K562 (cell line): Measurements from ENCODE around the gene HAPLN2. TPM values are rescaled to one million over a fixed set of nuclear protein-coding genes. Genes with fewer than 3 reads are reported as not detected.
A peak's percentile ranks its signal among the peaks of the same experiment; 100 is the strongest.

ENCODE experiments used
- CHD4 ChIP-seq: fragments of 200-600 bp; sonication (generic); IDR thresholded peaks from 3 replicates; pipeline ENCODE4 v1.6.1; 2012; ENCODE audit warnings: low read depth, mild to moderate bottlenecking, mixed read lengths, low read length, inconsistent platforms; ENCODE audit not compliant: insufficient read depth, insufficient replicate concordance, poor library complexity, severe bottlenecking
- ELF1 ChIP-seq: fragments of 200-800 bp; sonication (Bioruptor generic); IDR thresholded peaks from 2 replicates; pipeline ENCODE4 v1.6.1; 2016; ENCODE audit warnings: missing genetic modification characterization, missing compliant biosample characterization
- FOXM1 ChIP-seq, 2 experiments: fragments of 450-650 bp in 1 of 2; sonication (generic) in 1 of 2; formaldehyde crosslinking in 1 of 2; IDR thresholded peaks; 2 replicates each; pipeline versions ENCODE4 v1.6.1 to v1.9.0; 2017 to 2022; ENCODE audit warnings: low read depth in 2 of 2, mild to moderate bottlenecking in 2 of 2, missing genetic modification reagents in 1 of 2, moderate library complexity in 1 of 2
- KLF1 ChIP-seq: fragments of 450-650 bp; IDR thresholded peaks from 2 replicates; pipeline ENCODE4 v1.6.1; 2016; ENCODE audit warnings: missing genetic modification characterization, missing compliant biosample characterization
- NFYB ChIP-seq: IDR thresholded peaks from 2 replicates; pipeline ENCODE4 v1.6.1; 2011; ENCODE audit warnings: mild to moderate bottlenecking, moderate library complexity; ENCODE audit not compliant: insufficient read length; ENCODE audit errors: extremely low read depth
- RAD21 ChIP-seq, 2 experiments: fragments of 250-450 bp in 1 of 2; fragments of 450-650 bp in 1 of 2; sonication (Bioruptor Pico) in 1 of 2; formaldehyde crosslinking in 1 of 2; IDR thresholded peaks in 1 of 2; conservative IDR thresholded peaks in 1 of 2; 2 replicates each; pipeline versions ENCODE4 v1.4.0 to v1.8.0; 2020 to 2022; ENCODE audit warnings: mild to moderate bottlenecking in 2 of 2, moderate library complexity in 1 of 2
- STAG1 ChIP-seq: sonication (generic); formaldehyde crosslinking; IDR thresholded peaks from 2 replicates; pipeline ENCODE4 v1.5.0; 2020; ENCODE audit warnings: missing genetic modification reagents, borderline replicate concordance
- ZFPM2 ChIP-seq: fragments of 250-450 bp; sonication (Bioruptor Pico); IDR thresholded peaks from 2 replicates; pipeline ENCODE4 v1.5.1; 2022; ENCODE audit warnings: mild to moderate bottlenecking
- ZNF239 ChIP-seq: fragments of 250-450 bp; sonication (Bioruptor Pico); IDR thresholded peaks from 2 replicates; pipeline ENCODE4 v1.4.0; 2020; ENCODE audit warnings: mild to moderate bottlenecking
- ZNF431 ChIP-seq: sonication (generic); formaldehyde crosslinking; IDR thresholded peaks from 2 replicates; pipeline ENCODE4 v1.8.0; 2022; ENCODE audit warnings: mild to moderate bottlenecking, missing genetic modification reagents
- polyA plus RNA-seq, 8 experiments: library from polyadenylated mRNA; depleted of rRNA in 4 of 8; stranded (reverse) in 5 of 8; unstranded in 3 of 8; fragments of >200 nt; fragmentation: Nextera tagmentation in 2 of 8; fragmentation: Illumina TruSeq in 1 of 8; extraction: Ambion mirVana in 2 of 8; extraction: Trizol in 1 of 8; gene quantifications; 2 replicates each; pipeline versions ENCODE4 v1.2.1 to v1.2.3, GENCODE V29; 2011 to 2014; ENCODE audit warnings: inconsistent platforms in 1 of 8, missing spikeins in 1 of 8
- total RNA-seq, 7 experiments: library from RNA; depleted of rRNA in 6 of 7; stranded (reverse); fragments of >200 nt in 6 of 7; fragmentation: Illumina TruSeq in 2 of 7; extraction: Trizol in 2 of 7; gene quantifications; 2 replicates each; pipeline versions ENCODE4 v1.2.1 to v1.2.3, GENCODE V29; 2011 to 2021; ENCODE audit warnings: low replicate concordance in 1 of 7
- TF ChIP-seq, protein P1 (sequence below): fragments of 250-450 bp; sonication (Bioruptor Pico); IDR thresholded peaks from 2 replicates; pipeline ENCODE4 v1.5.0; 2021; ENCODE audit warnings: mild to moderate bottlenecking, borderline replicate concordance
- TF ChIP-seq, protein P2 (sequence below): sonication (generic); formaldehyde crosslinking; IDR thresholded peaks from 2 replicates; pipeline ENCODE4 v1.8.1; 2022; ENCODE audit warnings: missing genetic modification reagents
- TF ChIP-seq, protein P3 (sequence below): IDR thresholded peaks from 2 replicates; pipeline ENCODE4 v1.6.1; 2012; ENCODE audit warnings: low read depth, low read length, improper control_type of control experiment, borderline replicate concordance
- TF ChIP-seq, protein P4 (sequence below): sonication (generic); formaldehyde crosslinking; IDR thresholded peaks from 2 replicates; pipeline ENCODE4 v1.8.0; 2022; ENCODE audit warnings: missing genetic modification reagents, mild to moderate bottlenecking, moderate library complexity, borderline replicate concordance
- TF ChIP-seq, protein P5 (sequence below): fragments of 250-450 bp; sonication (Bioruptor Pico); IDR thresholded peaks from 2 replicates; pipeline ENCODE4 v1.5.0; 2020; ENCODE audit warnings: mild to moderate bottlenecking
- TF ChIP-seq, protein P6 (sequence below): sonication (generic); formaldehyde crosslinking; IDR thresholded peaks from 2 replicates; pipeline ENCODE4 v1.8.0; 2022; ENCODE audit warnings: missing genetic modification reagents, mild to moderate bottlenecking, borderline replicate concordance

The HAPLN2 gene
- total and polyA plus RNA-seq, 9 of the 15 experiments (the other 6 are each of a cell fraction or from before 2014, with no cell fraction given) = 0.14 to 5.2 (median 3.8) TPM; not detected in 4

DNA sequence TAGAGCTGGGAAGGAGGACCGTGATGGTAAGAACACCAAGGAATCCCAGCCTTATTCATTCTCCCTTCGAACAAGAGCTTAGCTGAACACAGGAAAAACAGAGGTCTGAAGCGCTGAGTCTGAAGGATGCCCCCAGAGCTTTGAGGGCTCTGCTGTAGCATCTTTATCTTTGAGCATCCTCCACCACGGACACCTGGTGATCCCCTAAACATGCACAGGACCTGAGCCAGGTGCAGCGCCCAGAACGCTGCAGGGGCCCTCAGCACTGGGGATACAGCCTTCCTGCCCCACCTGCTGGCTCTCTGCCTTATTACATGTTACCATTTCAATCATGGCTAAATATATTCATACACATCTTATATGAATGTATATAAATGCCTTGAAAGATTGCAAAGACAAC lies 10.2 kb upstream of the HAPLN2 start (continued):
- TF ChIP-seq, protein P1, sequence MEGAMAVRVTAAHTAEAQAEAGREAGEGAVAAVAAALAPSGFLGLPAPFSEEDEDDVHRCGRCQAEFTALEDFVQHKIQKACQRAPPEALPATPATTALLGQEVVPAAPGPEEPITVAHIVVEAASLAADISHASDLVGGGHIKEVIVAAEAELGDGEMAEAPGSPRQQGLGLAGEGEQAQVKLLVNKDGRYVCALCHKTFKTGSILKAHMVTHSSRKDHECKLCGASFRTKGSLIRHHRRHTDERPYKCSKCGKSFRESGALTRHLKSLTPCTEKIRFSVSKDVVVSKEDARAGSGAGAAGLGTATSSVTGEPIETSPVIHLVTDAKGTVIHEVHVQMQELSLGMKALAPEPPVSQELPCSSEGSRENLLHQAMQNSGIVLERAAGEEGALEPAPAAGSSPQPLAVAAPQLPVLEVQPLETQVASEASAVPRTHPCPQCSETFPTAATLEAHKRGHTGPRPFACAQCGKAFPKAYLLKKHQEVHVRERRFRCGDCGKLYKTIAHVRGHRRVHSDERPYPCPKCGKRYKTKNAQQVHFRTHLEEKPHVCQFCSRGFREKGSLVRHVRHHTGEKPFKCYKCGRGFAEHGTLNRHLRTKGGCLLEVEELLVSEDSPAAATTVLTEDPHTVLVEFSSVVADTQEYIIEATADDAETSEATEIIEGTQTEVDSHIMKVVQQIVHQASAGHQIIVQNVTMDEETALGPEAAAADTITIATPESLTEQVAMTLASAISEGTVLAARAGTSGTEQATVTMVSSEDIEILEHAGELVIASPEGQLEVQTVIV (CRISPR knock-in tag) = no peak
- peak; percentile 54; the same call in 1 of the 2 replicates for TF ChIP-seq STAG1 (CRISPR knock-in tag)
- TF ChIP-seq, protein P2, sequence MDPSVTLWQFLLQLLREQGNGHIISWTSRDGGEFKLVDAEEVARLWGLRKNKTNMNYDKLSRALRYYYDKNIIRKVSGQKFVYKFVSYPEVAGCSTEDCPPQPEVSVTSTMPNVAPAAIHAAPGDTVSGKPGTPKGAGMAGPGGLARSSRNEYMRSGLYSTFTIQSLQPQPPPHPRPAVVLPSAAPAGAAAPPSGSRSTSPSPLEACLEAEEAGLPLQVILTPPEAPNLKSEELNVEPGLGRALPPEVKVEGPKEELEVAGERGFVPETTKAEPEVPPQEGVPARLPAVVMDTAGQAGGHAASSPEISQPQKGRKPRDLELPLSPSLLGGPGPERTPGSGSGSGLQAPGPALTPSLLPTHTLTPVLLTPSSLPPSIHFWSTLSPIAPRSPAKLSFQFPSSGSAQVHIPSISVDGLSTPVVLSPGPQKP (CRISPR knock-in tag) = no peak
- no peak for TF ChIP-seq ELF1 (tag)
- TF ChIP-seq, protein P3, sequence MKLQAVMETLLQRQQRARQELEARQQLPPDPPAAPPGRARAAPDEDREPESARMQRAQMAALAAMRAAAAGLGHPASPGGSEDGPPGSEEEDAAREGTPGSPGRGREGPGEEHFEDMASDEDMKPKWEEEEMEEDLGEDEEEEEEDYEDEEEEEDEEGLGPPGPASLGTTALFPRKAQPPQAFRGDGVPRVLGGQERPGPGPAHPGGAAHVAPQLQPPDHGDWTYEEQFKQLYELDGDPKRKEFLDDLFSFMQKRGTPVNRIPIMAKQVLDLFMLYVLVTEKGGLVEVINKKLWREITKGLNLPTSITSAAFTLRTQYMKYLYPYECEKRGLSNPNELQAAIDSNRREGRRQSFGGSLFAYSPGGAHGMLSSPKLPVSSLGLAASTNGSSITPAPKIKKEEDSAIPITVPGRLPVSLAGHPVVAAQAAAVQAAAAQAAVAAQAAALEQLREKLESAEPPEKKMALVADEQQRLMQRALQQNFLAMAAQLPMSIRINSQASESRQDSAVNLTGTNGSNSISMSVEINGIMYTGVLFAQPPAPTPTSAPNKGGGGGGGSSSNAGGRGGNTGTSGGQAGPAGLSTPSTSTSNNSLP = peak; percentile 63; the same call in 1 of the 2 replicates
- TF ChIP-seq CHD4 = no peak
- TF ChIP-seq, protein P4, sequence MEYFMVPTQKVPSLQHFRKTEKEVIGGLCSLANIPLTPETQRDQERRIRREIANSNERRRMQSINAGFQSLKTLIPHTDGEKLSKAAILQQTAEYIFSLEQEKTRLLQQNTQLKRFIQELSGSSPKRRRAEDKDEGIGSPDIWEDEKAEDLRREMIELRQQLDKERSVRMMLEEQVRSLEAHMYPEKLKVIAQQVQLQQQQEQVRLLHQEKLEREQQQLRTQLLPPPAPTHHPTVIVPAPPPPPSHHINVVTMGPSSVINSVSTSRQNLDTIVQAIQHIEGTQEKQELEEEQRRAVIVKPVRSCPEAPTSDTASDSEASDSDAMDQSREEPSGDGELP (CRISPR knock-in tag) = no peak
- TF ChIP-seq FOXM1 (IDR thresholded peaks at IDR 0.05; ENCODE audit: low read depth) = no peak
- no peak for TF ChIP-seq FOXM1 (CRISPR knock-in tag; IDR thresholded peaks at IDR 0.05; ENCODE audit: low read depth)
- no peak for TF ChIP-seq NFYB
- TF ChIP-seq ZNF239 (CRISPR knock-in tag) = no peak
- no peak for TF ChIP-seq ZFPM2 (CRISPR knock-in tag)
- peak; percentile 57 to 79 for TF ChIP-seq RAD21 (CRISPR knock-in tag; conservative IDR thresholded peaks at IDR 0.05 in 1 of 2, IDR thresholded peaks at IDR 0.05 in 1 of 2)
- TF ChIP-seq, protein P5, sequence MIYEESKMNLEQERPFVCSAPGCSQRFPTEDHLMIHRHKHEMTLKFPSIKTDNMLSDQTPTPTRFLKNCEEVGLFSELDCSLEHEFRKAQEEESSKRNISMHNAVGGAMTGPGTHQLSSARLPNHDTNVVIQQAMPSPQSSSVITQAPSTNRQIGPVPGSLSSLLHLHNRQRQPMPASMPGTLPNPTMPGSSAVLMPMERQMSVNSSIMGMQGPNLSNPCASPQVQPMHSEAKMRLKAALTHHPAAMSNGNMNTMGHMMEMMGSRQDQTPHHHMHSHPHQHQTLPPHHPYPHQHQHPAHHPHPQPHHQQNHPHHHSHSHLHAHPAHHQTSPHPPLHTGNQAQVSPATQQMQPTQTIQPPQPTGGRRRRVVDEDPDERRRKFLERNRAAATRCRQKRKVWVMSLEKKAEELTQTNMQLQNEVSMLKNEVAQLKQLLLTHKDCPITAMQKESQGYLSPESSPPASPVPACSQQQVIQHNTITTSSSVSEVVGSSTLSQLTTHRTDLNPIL (CRISPR knock-in tag) = no peak
- no peak for TF ChIP-seq ZNF431 (CRISPR knock-in tag)
- TF ChIP-seq, protein P6, sequence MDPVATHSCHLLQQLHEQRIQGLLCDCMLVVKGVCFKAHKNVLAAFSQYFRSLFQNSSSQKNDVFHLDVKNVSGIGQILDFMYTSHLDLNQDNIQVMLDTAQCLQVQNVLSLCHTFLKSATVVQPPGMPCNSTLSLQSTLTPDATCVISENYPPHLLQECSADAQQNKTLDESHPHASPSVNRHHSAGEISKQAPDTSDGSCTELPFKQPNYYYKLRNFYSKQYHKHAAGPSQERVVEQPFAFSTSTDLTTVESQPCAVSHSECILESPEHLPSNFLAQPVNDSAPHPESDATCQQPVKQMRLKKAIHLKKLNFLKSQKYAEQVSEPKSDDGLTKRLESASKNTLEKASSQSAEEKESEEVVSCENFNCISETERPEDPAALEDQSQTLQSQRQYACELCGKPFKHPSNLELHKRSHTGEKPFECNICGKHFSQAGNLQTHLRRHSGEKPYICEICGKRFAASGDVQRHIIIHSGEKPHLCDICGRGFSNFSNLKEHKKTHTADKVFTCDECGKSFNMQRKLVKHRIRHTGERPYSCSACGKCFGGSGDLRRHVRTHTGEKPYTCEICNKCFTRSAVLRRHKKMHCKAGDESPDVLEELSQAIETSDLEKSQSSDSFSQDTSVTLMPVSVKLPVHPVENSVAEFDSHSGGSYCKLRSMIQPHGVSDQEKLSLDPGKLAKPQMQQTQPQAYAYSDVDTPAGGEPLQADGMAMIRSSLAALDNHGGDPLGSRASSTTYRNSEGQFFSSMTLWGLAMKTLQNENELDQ (CRISPR knock-in tag) = no peak
- no peak for TF ChIP-seq KLF1 (tag)
